Measurements from ENCODE around the gene HTRA3. TPM values are rescaled to one million over a fixed set of nuclear protein-coding genes. Genes with fewer than 3 reads are reported as not detected.

HTRA3 gene
- total and polyA plus RNA-seq, 2 of the 8 experiments (the other 6 are each of a cell fraction or from before 2014, with no cell fraction given), result 3.2 to 5.8 TPM

- no peak for TF ChIP-seq CHD7 (IDR thresholded peaks at IDR 0.05; ENCODE audit: insufficient replicate concordance, low read length)
- no peak for TF ChIP-seq RBBP5 (IDR thresholded peaks at IDR 0.05; ENCODE audit: borderline replicate concordance, low read depth, low read length)
- no peak for TF ChIP-seq BACH1 (IDR thresholded peaks at IDR 0.05; ENCODE audit: low read length)
- TF ChIP-seq PHF8 (conservative IDR thresholded peaks at IDR 0.05; ENCODE audit: low read depth, low read length), result no peak
- TF ChIP-seq KDM4A (IDR thresholded peaks at IDR 0.05; ENCODE audit: low read depth, low read length, severe bottlenecking), result no peak
- TF ChIP-seq BRCA1 (IDR thresholded peaks at IDR 0.05; ENCODE audit: low read depth, low read length), result no peak
- TF ChIP-seq RAD21 (IDR thresholded peaks at IDR 0.05 in 1 of 2, conservative IDR thresholded peaks at IDR 0.05 in 1 of 2; ENCODE audit: low read depth in 2 of 2, low read length in 2 of 2), result no peak
- no peak for TF ChIP-seq HDAC2 (IDR thresholded peaks at IDR 0.05; ENCODE audit: borderline replicate concordance in 1 of 2, low read depth in 2 of 2, low read length in 2 of 2)
- TF ChIP-seq EZH2 (IDR thresholded peaks at IDR 0.05; ENCODE audit: low read depth, low read length, severe bottlenecking), result no peak
These were observed 31.3 kb downstream of the HTRA3 start (continued) for GRCh38 chr4:8300832-8301231.

Measured in H1 (cell line).